VCaP (cell line): ENCODE data around the gene GPX3.
A peak's percentile ranks its signal among the peaks of the same experiment; 100 is the strongest.

Experiments
- H3K27ac ChIP-seq: fragments of 450-650 bp; 2 replicates; pipeline ENCODE4 v1.5.1; 2017
- TF ChIP-seq, protein P1 (sequence below): fragments of 450-650 bp; conservative IDR thresholded peaks from 2 replicates; pipeline ENCODE4 v1.5.1; 2017; ENCODE audit warnings: mild to moderate bottlenecking, moderate library complexity

The GPX3 gene

GRCh38 chr5:151015974-151016587 is 4.3 kb upstream of the GPX3 start:
- TF ChIP-seq, protein P1, sequence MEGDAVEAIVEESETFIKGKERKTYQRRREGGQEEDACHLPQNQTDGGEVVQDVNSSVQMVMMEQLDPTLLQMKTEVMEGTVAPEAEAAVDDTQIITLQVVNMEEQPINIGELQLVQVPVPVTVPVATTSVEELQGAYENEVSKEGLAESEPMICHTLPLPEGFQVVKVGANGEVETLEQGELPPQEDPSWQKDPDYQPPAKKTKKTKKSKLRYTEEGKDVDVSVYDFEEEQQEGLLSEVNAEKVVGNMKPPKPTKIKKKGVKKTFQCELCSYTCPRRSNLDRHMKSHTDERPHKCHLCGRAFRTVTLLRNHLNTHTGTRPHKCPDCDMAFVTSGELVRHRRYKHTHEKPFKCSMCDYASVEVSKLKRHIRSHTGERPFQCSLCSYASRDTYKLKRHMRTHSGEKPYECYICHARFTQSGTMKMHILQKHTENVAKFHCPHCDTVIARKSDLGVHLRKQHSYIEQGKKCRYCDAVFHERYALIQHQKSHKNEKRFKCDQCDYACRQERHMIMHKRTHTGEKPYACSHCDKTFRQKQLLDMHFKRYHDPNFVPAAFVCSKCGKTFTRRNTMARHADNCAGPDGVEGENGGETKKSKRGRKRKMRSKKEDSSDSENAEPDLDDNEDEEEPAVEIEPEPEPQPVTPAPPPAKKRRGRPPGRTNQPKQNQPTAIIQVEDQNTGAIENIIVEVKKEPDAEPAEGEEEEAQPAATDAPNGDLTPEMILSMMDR, result no peak
- H3K27ac ChIP-seq, result peak overlapping the region; percentile 73; the same call in 1 of the 2 replicates

DNA sequence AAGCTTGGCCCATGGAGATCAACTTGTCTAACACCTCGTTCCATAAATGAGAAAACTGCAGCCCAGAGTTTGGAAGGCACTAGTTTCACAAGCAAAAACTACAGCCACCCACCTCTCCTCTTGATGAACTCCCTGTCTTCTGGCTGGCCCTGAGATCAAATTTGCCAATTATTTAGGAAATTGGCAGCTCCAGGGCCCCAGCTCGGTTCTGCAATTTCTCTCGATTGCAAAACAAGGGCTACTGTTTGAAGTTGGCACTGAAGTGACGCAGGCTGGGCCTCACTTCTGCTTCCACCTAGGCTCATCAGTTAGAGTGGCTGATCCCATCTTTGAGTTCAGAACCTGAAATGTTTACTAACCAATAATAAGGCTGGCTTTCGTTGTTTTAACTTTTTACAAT is 3.7 kb upstream of the GPX3 start:
- no peak overlapping the region for H3K27ac ChIP-seq

DNA sequence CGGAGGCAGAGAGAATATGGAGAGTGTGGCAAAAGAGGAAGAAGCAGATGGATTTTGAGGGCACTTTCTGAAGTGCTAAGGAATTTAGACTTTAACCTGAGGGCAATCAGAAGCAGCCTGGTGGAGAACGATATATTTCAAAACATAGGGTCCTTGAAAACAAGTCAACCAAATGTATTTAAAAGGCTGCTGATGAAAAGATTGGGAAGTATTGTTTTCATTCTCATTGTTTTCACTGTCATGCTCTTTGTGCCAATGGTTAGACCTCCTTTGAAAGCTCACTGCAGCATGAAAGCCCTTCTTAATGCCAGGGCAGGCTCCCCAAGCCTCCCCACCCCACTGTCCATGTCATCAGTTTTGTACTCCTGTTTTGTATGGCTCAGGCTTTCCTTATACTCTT is 2.5 kb upstream of the GPX3 start:
- no peak overlapping the region for H3K27ac ChIP-seq
- TF ChIP-seq, protein P1, result no peak

More for the DNA sequence above, 3.7 kb upstream of the GPX3 start:
- TF ChIP-seq, protein P1, result no peak

GRCh38 chr5:151018846-151019245 is 1.5 kb upstream of the GPX3 start:
- TF ChIP-seq, protein P1, result no peak
- no peak overlapping the region for H3K27ac ChIP-seq

- TF ChIP-seq, protein P1, result no peak
- H3K27ac ChIP-seq, result no peak overlapping the region
Measured at GRCh38 chr5:151019331-151019730, 1.1 kb upstream of the GPX3 start.

DNA sequence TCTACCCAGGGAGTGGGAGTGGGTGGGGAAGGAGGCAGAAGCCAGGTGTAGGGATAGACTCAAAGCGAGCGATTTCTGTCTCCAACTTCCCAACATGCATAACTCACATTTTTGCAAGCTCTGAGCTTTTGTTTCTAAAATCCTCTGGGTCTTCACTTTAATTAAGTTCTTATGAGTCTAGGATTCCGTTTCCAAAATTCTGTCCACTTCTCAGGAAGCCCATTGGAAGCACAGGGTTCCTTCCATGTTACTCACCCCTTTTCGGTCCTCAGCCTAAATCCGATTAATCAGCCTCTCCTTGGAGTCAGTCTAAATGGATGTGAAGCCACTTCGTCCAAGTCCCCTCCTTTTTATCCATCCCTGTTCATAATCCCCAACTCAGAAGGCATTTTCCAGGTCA is 1.4 kb downstream of the GPX3 start:
- H3K27ac ChIP-seq, result no peak overlapping the region
- TF ChIP-seq, protein P1, result no peak

DNA sequence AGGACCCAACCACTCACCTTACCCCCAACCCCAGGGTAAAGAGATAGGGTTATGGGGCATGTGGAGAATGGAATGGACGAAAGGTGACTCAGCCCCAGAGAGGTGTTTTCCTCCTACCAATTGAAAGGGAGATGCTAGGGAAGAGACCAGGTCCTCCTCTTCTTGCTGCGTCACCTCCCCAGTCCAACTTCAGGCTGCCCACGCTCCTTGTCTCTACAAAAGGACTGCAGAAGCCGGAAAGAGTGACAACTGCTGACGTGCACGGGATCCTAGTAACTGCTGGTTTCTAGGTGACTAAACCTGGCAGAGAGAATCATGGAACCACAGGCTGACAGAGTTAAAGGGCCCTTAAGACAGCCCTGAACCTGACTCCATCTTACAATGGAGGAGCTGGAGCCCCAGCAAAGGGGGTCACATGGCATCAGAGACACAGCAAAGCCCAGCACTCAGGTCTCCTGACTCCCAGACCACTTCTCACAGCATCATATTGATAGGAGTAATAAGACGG is 2.2 kb downstream of the GPX3 start:
- TF ChIP-seq, protein P1, result no peak
- no peak overlapping the region for H3K27ac ChIP-seq
